Erythroblast (primary cell): ENCODE data around the gene GLS.

Source experiments
- GATA1 ChIP-seq: IDR thresholded peaks from 2 replicates; pipeline ENCODE4 v1.6.1; 2011; ENCODE audit warnings: low read depth, mild to moderate bottlenecking, control low read depth, low read length, moderate library complexity
- POLR2A ChIP-seq: IDR thresholded peaks from 2 replicates; pipeline ENCODE4 v1.6.1; 2011; ENCODE audit warnings: mild to moderate bottlenecking, low read length

GRCh38 chr2:191013932-191014652 is 133.5 kb downstream of the GLS start, which contains the start of gene STAT1:
- TF ChIP-seq POLR2A: peak; percentile 95
- peak; percentile 15 for TF ChIP-seq GATA1
